HFF-Myc (cell line): ENCODE data around the gene CDH22.
A peak's percentile ranks its signal among the peaks of the same experiment; 100 is the strongest.

Experiments used
- DNase-seq: peaks from one replicate; pipeline ENCODE4 v3.0.0-alpha.2; 2011; ENCODE audit warnings: low read depth; ENCODE audit errors: extremely low read depth
- H3K4me3 ChIP-seq: replicated peaks from 2 replicates; pipeline ENCODE4 v1.5.1; 2011; ENCODE audit warnings: low read depth, mild to moderate bottlenecking, control low read depth, low read length
- CTCF ChIP-seq: IDR thresholded peaks from 2 replicates; pipeline ENCODE4 v1.5.1; 2012; ENCODE audit warnings: mild to moderate bottlenecking, low read depth, low read length, control low read depth; ENCODE audit errors: missing control alignments

CDH22 gene

GRCh38 chr20:46328200-46328882 is 20.0 kb upstream of the CDH22 start:
- DNase-seq: no peak
- TF ChIP-seq CTCF: no peak

DNA sequence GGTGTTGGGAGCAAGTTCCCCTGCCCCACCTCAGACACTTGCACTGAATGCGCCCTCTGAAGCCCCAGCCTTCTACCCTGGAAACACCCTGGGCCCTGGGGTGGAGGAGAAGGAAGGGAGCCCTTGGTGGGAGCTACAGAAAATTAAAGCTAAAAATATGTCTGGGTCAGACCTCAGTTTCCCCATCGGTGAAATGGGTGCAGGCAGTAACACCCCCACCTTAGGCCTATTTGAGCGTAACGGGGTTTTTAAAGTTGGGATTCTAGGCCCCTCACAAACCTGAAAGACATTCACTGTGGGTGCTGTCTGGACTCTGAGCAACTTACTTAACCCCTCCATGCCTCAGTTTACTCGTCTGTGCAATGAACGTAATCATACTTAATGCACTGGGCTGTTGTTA is 19.3 kb upstream of the CDH22 start:
- H3K4me3 ChIP-seq: no peak overlapping the region
- no peak for TF ChIP-seq CTCF
- no peak for DNase-seq

More at GRCh38 chr20:46328200-46328882, 20.0 kb upstream of the CDH22 start:
- H3K4me3 ChIP-seq: no peak overlapping the region

DNA sequence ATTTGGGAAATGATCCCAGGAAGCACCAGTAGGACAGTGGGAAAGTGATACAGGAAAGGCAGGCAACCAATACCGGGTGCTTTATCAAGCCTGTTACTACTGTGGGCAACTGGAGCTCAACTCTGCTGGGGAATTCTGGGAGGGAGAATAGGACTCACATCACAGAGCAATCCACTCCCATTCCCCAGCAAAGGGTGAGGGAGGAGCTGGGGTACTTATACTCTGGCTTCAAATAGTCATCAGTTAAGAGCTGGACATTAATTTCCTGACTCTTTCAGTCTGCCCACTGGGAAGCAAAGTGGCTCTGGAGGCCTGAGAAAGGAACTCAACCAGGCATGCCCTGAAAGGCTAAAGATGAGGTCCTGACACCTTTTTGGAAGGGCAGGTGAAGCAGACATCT is 17.5 kb upstream of the CDH22 start:
- no peak overlapping the region for H3K4me3 ChIP-seq
- DNase-seq: no peak
- no peak for TF ChIP-seq CTCF

DNA sequence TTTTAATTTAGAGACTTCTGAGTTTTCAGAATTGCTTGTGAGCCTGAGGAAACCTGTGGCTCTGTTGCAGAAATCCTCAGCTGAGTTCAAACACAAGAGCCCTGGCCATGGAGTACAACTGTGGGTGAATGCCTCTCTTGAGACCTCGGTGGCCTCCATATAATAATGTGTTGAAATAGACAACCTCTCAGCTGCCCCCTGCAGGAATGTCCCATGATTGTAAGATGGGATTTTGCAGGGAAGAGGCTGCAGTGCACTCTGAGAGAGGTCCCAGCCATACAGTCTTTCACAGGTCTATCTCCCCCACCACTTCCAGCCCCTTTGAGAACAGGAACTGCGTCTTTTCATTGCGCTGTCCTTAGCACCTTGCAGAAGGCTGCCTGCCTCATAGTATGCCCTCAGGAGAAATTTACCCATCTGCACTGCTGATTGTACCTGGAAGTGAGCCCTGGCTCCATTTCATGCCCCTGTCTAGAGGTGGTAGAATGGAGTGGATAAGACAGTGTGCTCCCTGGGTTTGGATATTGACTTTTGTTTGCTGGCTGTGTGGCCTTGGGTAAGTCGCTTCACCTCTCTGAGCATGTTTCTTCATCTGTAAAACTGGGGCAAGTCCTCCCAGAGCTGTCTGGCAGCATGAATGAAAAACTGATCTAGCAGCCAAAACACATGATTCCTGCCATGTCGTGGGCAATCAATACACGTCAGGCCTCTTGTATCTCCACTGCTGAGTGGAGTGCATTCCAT is 16.8 kb upstream of the CDH22 start:
- no peak overlapping the region for H3K4me3 ChIP-seq
- no peak for DNase-seq
- TF ChIP-seq CTCF: peak; percentile 34

DNA sequence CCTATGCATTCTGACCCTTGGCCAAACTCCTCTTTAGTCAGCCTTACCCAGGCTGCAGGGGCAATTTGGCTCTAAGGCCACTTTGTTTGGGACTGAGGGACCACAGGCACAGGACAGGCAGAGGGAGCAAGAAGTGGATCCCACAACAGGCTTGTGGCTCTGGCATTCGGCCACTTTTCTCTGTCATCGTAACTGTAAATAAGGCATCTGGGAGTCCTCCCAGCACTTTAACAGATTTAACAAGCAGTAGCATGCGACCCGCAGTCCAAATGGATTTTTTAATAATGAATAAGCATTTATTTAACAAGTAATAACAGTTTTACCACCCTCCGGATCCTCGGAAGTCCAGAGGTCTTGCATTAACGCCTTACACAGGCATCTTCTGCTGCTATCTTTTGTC is 16.1 kb upstream of the CDH22 start:
- no peak overlapping the region for H3K4me3 ChIP-seq
- DNase-seq: no peak
- no peak for TF ChIP-seq CTCF

DNA sequence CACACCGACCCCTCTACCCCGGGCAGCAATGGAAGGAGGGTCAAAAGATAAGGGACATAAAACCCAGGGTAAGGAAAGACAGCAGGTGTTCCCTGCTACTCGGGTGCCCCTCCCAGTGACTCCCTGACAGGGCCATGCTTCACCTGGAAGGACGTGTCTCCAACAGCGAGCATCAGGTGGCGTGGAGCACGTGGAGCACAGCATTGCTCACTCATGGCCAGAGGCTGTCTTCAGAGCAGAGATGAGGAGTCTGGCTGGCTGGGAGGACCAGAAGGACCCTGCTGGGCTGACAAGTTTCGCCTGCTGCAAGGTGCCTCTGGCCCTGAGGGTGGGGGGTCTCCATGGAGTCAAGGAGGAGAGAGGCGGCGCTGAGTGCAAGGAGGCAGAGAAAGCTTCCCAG is 15.3 kb upstream of the CDH22 start:
- no peak overlapping the region for H3K4me3 ChIP-seq
- DNase-seq: no peak
- TF ChIP-seq CTCF: no peak

- no peak for TF ChIP-seq CTCF
- H3K4me3 ChIP-seq: no peak overlapping the region
- DNase-seq: no peak
Observed at GRCh38 chr20:46322641-46323040, 14.3 kb upstream of the CDH22 start.
